Rectal smooth muscle tissue (tissue), 1 donor: ENCODE data around the gene TAGLN.
A peak's percentile ranks its signal among the peaks of the same experiment; 100 is the strongest.

Experiments used
- H3K27ac ChIP-seq: one replicate; pipeline ENCODE4 v1.7.0; 2013; ENCODE audit warnings: low read depth, low read length, inconsistent platforms
- H3K27me3 ChIP-seq: one replicate; pipeline ENCODE4 v1.7.0; 2013; ENCODE audit warnings: low read length; ENCODE audit not compliant: control insufficient read depth, insufficient read depth
- H3K36me3 ChIP-seq: one replicate; pipeline ENCODE4 v1.7.0; 2013; ENCODE audit warnings: low read length; ENCODE audit not compliant: control insufficient read depth, insufficient read depth
- H3K4me1 ChIP-seq: one replicate; pipeline ENCODE4 v1.7.0; 2013; ENCODE audit warnings: low read length; ENCODE audit not compliant: control insufficient read depth, insufficient read depth
- H3K4me3 ChIP-seq: one replicate; pipeline ENCODE4 v1.7.0; 2013; ENCODE audit warnings: low read length
- H3K9ac ChIP-seq: one replicate; pipeline ENCODE4 v1.7.0; 2013; ENCODE audit warnings: low read length

TAGLN gene

GRCh38 chr11:117199053-117199915 lies at the start of gene TAGLN:
Gene TAGLN, plus strand, starts transcription at chr11:117199370. Its CDS starts 3,644 bp downstream, at chr11:117203014.
- H3K9ac ChIP-seq: peak within 1 kb of the TSS; percentile 93
- H3K36me3 ChIP-seq: peaks cover 36% of the 10 kb centered on the region
- H3K4me1 ChIP-seq: peaks cover 24% of the 10 kb centered on the region
- H3K4me3 ChIP-seq: peak within 1 kb of the TSS; percentile 86
- peak within 1 kb of the TSS; percentile 99 for H3K27ac ChIP-seq
- no peaks in the 10 kb centered on the region for H3K27me3 ChIP-seq

- Histone ChIP-seq H3K27ac (no peak overlapping the region), H3K4me1 (no peaks in the 10 kb centered on the region), H3K9ac (no peak overlapping the region), H3K36me3 (peaks cover 2% of the 10 kb centered on the region), H3K4me3 (no peak overlapping the region), H3K27me3 (no peaks in the 10 kb centered on the region)
Observed at GRCh38 chr11:117152066-117152465, 47.1 kb upstream of the TAGLN start.

GRCh38 chr11:117154468-117154867 lies 44.7 kb upstream of the TAGLN start:
- H3K9ac ChIP-seq: no peak overlapping the region

GRCh38 chr11:117157507-117157906 lies 41.7 kb upstream of the TAGLN start:
- H3K4me1 ChIP-seq: no peaks in the 10 kb centered on the region
- peaks cover 5% of the 10 kb centered on the region for H3K36me3 ChIP-seq
- H3K9ac ChIP-seq: no peak overlapping the region
- H3K27me3 ChIP-seq: no peaks in the 10 kb centered on the region
- H3K4me3 ChIP-seq: no peak overlapping the region
- H3K27ac ChIP-seq: no peak overlapping the region

More at GRCh38 chr11:117154468-117154867, 44.7 kb upstream of the TAGLN start:
- no peak overlapping the region for H3K4me3 ChIP-seq
- H3K27me3 ChIP-seq: no peaks in the 10 kb centered on the region
- peaks cover 2% of the 10 kb centered on the region for H3K36me3 ChIP-seq
- no peaks in the 10 kb centered on the region for H3K4me1 ChIP-seq
- H3K27ac ChIP-seq: no peak overlapping the region

GRCh38 chr11:117159892-117160291 lies 39.3 kb upstream of the TAGLN start:
- Histone ChIP-seq H3K36me3 (peaks cover 14% of the 10 kb centered on the region), H3K4me3 (no peak overlapping the region), H3K4me1 (no peaks in the 10 kb centered on the region), H3K27me3 (no peaks in the 10 kb centered on the region), H3K9ac (no peak overlapping the region), H3K27ac (no peak overlapping the region)

- Histone ChIP-seq H3K27ac (no peak overlapping the region), H3K36me3 (peaks cover 14% of the 10 kb centered on the region), H3K4me3 (no peak overlapping the region), H3K9ac (no peak overlapping the region), H3K4me1 (no peaks in the 10 kb centered on the region), H3K27me3 (no peaks in the 10 kb centered on the region)
Observed at GRCh38 chr11:117160826-117161225, 38.3 kb upstream of the TAGLN start.

GRCh38 chr11:117166491-117166890 lies 32.7 kb upstream of the TAGLN start:
- Histone ChIP-seq H3K27me3 (no peaks in the 10 kb centered on the region), H3K4me3 (no peak overlapping the region), H3K36me3 (peaks cover 19% of the 10 kb centered on the region), H3K4me1 (peaks cover 6% of the 10 kb centered on the region), H3K9ac (no peak overlapping the region), H3K27ac (no peak overlapping the region)

- H3K9ac ChIP-seq: no peak overlapping the region
- no peaks in the 10 kb centered on the region for H3K27me3 ChIP-seq
- no peak overlapping the region for H3K27ac ChIP-seq
- peaks cover 6% of the 10 kb centered on the region for H3K4me1 ChIP-seq
- peaks cover 7% of the 10 kb centered on the region for H3K36me3 ChIP-seq
- H3K4me3 ChIP-seq: no peak overlapping the region
Observed at GRCh38 chr11:117169736-117170135, 29.4 kb upstream of the TAGLN start.

- peak overlapping the region; percentile 22 for H3K27ac ChIP-seq
- H3K36me3 ChIP-seq: peaks cover 7% of the 10 kb centered on the region
- H3K4me3 ChIP-seq: no peak overlapping the region
- H3K4me1 ChIP-seq: peaks cover 6% of the 10 kb centered on the region
- no peak overlapping the region for H3K9ac ChIP-seq
- no peaks in the 10 kb centered on the region for H3K27me3 ChIP-seq
Observed at GRCh38 chr11:117170210-117170609, 29.0 kb upstream of the TAGLN start.

- Histone ChIP-seq H3K9ac (no peak overlapping the region), H3K4me1 (peaks cover 6% of the 10 kb centered on the region), H3K4me3 (no peak overlapping the region), H3K36me3 (peaks cover 7% of the 10 kb centered on the region), H3K27me3 (no peaks in the 10 kb centered on the region), H3K27ac (no peak overlapping the region)
Observed at GRCh38 chr11:117171007-117171403, 28.2 kb upstream of the TAGLN start.

- no peak overlapping the region for H3K9ac ChIP-seq
- H3K4me1 ChIP-seq: peaks cover 6% of the 10 kb centered on the region
- H3K36me3 ChIP-seq: peaks cover 5% of the 10 kb centered on the region
- peak overlapping the region; percentile 3 for H3K27ac ChIP-seq
- H3K27me3 ChIP-seq: no peaks in the 10 kb centered on the region
- H3K4me3 ChIP-seq: no peak overlapping the region
Observed at GRCh38 chr11:117171404-117172061, 27.6 kb upstream of the TAGLN start.

- no peaks in the 10 kb centered on the region for H3K36me3 ChIP-seq
- H3K27ac ChIP-seq: no peak overlapping the region
- H3K4me3 ChIP-seq: no peak overlapping the region
- H3K27me3 ChIP-seq: no peaks in the 10 kb centered on the region
- H3K4me1 ChIP-seq: peaks cover 6% of the 10 kb centered on the region
- H3K9ac ChIP-seq: no peak overlapping the region
Observed at GRCh38 chr11:117172724-117173421, 26.3 kb upstream of the TAGLN start.
